Body of pancreas (tissue), 4 donors: ENCODE data around the gene RPAP2.

Experiments used
- POLR2A ChIP-seq, 3 donors: fragments of 450-650 bp; IDR thresholded peaks; one replicate each; pipeline ENCODE4 v1.6.1; 2016; ENCODE audit warnings: antibody characterized with exemption in 3 of 3, mild to moderate bottlenecking in 2 of 3
- TF ChIP-seq, protein P1 (sequence below), 7 experiments: fragments of 450-650 bp in 4 of 7; fragments of 200-600 bp in 3 of 7; sonication (generic) in 3 of 7; IDR thresholded peaks; one replicate each; pipeline ENCODE4 v1.5.1; 2016 to 2019; ENCODE audit warnings: antibody characterized with exemption in 7 of 7

DNA sequence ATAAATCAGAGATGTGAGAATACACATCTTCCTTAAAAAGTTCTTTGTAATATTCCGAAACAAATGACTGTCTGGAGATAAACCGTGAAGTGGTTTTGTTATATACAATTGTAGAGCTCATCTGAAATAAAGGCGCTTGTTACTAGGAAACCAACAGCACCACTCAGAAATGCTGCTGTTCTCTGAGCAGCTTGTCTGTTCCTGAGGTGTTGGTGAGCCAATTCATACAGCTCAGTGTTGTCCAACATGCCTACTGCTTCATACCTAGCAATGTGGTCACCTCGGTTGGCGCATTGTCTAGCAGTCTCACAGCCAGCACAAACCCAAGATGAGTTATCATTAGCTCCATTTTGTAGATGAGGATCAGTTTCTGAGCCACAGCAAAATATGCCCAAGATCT, 143.5 kb downstream of the RPAP2 start:
- TF ChIP-seq, protein P1, sequence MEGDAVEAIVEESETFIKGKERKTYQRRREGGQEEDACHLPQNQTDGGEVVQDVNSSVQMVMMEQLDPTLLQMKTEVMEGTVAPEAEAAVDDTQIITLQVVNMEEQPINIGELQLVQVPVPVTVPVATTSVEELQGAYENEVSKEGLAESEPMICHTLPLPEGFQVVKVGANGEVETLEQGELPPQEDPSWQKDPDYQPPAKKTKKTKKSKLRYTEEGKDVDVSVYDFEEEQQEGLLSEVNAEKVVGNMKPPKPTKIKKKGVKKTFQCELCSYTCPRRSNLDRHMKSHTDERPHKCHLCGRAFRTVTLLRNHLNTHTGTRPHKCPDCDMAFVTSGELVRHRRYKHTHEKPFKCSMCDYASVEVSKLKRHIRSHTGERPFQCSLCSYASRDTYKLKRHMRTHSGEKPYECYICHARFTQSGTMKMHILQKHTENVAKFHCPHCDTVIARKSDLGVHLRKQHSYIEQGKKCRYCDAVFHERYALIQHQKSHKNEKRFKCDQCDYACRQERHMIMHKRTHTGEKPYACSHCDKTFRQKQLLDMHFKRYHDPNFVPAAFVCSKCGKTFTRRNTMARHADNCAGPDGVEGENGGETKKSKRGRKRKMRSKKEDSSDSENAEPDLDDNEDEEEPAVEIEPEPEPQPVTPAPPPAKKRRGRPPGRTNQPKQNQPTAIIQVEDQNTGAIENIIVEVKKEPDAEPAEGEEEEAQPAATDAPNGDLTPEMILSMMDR (IDR thresholded peaks at IDR 0.05): no peak
- TF ChIP-seq POLR2A (IDR thresholded peaks at IDR 0.05): no peak
